ENCODE measurements around the gene ARHGAP21. TPM values are rescaled to one million over a fixed set of nuclear protein-coding genes. Genes with fewer than 3 reads are reported as not detected.

ARHGAP21 gene
- total and polyA plus RNA-seq, 2 experiments from 2014 or later, result 15.3 to 44.5 TPM

DNA sequence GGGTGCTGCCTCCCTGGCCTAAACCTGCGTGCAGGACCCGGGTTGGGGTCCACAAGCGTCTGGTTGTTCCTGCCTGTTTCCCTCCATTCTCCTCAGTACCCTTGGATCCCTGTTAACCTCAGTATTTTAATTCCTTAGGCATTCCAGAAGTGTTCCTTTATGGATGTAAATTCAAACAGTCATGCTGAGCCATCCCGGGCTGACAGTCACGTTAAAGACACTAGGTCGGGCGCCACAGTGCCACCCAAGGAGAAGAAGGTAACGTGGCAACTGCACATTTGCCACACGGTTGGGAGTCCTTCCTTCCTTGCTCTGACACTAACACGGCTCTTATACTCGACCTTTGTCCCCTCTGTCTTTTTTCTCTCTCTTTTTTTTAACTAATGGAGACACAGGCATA, 187.1 kb downstream of the ARHGAP21 start (continued):
- TF ChIP-seq ETS1 (IDR thresholded peaks at IDR 0.05), result no peak
- no peak for TF ChIP-seq JUNB (IDR thresholded peaks at IDR 0.05; ENCODE audit: unreplicated experiment)
- TF ChIP-seq EZH2 (IDR thresholded peaks at IDR 0.05; ENCODE audit: low read depth, unreplicated experiment), result no peak

- Histone ChIP-seq H3K4me2 (no peak overlapping the region), H3K4me1 (ENCODE audit: insufficient read depth) (no peaks in the 10 kb centered on the region), H3K79me2 (replicated peaks; ENCODE audit: insufficient read depth) (no peaks in the 10 kb centered on the region), H3K4me3 (no peak overlapping the region), H3K27ac (ENCODE audit: low read depth) (no peak overlapping the region), H3K36me3 (ENCODE audit: insufficient read depth) (no peaks in the 10 kb centered on the region), H3K27me3 (ENCODE audit: insufficient read depth) (no peaks in the 10 kb centered on the region), H3K9me2 (ENCODE audit: insufficient read depth) (0 out of 2 replicates have a peak, but pooled peaks cover 3% of the 10 kb centered on the region), H3F3A (replicated peaks; ENCODE audit: low read depth) (no peaks in the 10 kb centered on the region), H4K20me1 (replicated peaks; ENCODE audit: insufficient read depth) (no peaks in the 10 kb centered on the region), H2AFZ (no peak overlapping the region)
- H3K36me3 Mint-ChIP-seq (ENCODE audit: low read depth), result peaks cover 30% of the 10 kb centered on the region
- ATAC-seq (no peak), DNase-seq (ENCODE audit: low spot score) (no peak)
- no peak overlapping the region for H3K27ac Mint-ChIP-seq
- peaks cover 2% of the 10 kb centered on the region; the same call in 1 of the 3 replicates for H3K4me1 Mint-ChIP-seq
- no peaks in the 10 kb centered on the region for H3K27me3 Mint-ChIP-seq (ENCODE audit: insufficient read depth, low read depth, poor library complexity)
- H3K4me3 Mint-ChIP-seq, result no peak overlapping the region
- no peaks in the 10 kb centered on the region; the same call in 2 of the 3 replicates for H3K9me3 Mint-ChIP-seq
- no peak for TF ChIP-seq STAT1 (IDR thresholded peaks at IDR 0.05; ENCODE audit: unreplicated experiment)
- TF ChIP-seq EZH2phosphoT487 (IDR thresholded peaks at IDR 0.05; ENCODE audit: unreplicated experiment), result no peak
- TF ChIP-seq, protein P1, sequence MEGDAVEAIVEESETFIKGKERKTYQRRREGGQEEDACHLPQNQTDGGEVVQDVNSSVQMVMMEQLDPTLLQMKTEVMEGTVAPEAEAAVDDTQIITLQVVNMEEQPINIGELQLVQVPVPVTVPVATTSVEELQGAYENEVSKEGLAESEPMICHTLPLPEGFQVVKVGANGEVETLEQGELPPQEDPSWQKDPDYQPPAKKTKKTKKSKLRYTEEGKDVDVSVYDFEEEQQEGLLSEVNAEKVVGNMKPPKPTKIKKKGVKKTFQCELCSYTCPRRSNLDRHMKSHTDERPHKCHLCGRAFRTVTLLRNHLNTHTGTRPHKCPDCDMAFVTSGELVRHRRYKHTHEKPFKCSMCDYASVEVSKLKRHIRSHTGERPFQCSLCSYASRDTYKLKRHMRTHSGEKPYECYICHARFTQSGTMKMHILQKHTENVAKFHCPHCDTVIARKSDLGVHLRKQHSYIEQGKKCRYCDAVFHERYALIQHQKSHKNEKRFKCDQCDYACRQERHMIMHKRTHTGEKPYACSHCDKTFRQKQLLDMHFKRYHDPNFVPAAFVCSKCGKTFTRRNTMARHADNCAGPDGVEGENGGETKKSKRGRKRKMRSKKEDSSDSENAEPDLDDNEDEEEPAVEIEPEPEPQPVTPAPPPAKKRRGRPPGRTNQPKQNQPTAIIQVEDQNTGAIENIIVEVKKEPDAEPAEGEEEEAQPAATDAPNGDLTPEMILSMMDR (conservative IDR thresholded peaks at IDR 0.05; ENCODE audit: low read depth in 2 of 2), result no peak
- TF ChIP-seq ETS1 (IDR thresholded peaks at IDR 0.05), result no peak
- TF ChIP-seq NANOG (IDR thresholded peaks at IDR 0.05; ENCODE audit: borderline replicate concordance), result no peak
- TF ChIP-seq JUNB (IDR thresholded peaks at IDR 0.05; ENCODE audit: unreplicated experiment), result no peak
- no peak for TF ChIP-seq POLR2AphosphoS5 (IDR thresholded peaks at IDR 0.05; ENCODE audit: low read depth)
- TF ChIP-seq CREB1 (CRISPR knock-in tag; IDR thresholded peaks at IDR 0.05; ENCODE audit: low read depth), result no peak
- TF ChIP-seq ZNF114 (CRISPR knock-in tag; IDR thresholded peaks at IDR 0.05), result no peak
- no peak for TF ChIP-seq ZNF331 (CRISPR knock-in tag; IDR thresholded peaks at IDR 0.05; ENCODE audit: low read depth)
- TF ChIP-seq REST (IDR thresholded peaks at IDR 0.05; ENCODE audit: unreplicated experiment), result no peak
- no peak for TF ChIP-seq EZH2 (IDR thresholded peaks at IDR 0.05; ENCODE audit: low read depth, unreplicated experiment)
These were observed 189.7 kb downstream of the ARHGAP21 start for GRCh38 chr10:24533981-24534380.

All from GM23338 (cell line).